NCI-H526 (cell line): Measurements from ENCODE around the gene SP7.
"Not testable (repeated sequence)": the region's sequence is repeated elsewhere in the genome, so short reads cannot be mapped to it uniquely, and the experiment has no call there.

Experiments
- DNase-seq, 2 experiments: peaks; one replicate each; lab custom pipeline; 2025; lab: John Stamatoyannopoulos, UW

The SP7 gene

GRCh38 chr12:53336181-53336681, at the start of gene SP7:
TSS of gene SP7 (minus strand) at chr12:53336354. CDS start at chr12:53335646, 708 bp downstream.
- DNase-seq: peak in 1 of 2 experiments; percentile 32

- DNase-seq: no peak
These were observed 47.1 kb upstream of the SP7 start for GRCh38 chr12:53383258-53383657.

- DNase-seq: peak; percentile 41 to 55
These were observed 45.8 kb upstream of the SP7 start for GRCh38 chr12:53381731-53382630.

- no peak for DNase-seq
These were observed 44.9 kb upstream of the SP7 start for GRCh38 chr12:53380794-53381730.

GRCh38 chr12:53380104-53380793, 44.1 kb upstream of the SP7 start, which contains the start of gene SP1:
TSS of gene SP1 (plus strand) at chr12:53380176. CDS start at chr12:53380292, 116 bp downstream.
- DNase-seq: peak; percentile 39 to 92

- peak; percentile 100 for DNase-seq
These were observed 43.4 kb upstream of the SP7 start for GRCh38 chr12:53379389-53380103.

GRCh38 chr12:53378724-53379388, 42.7 kb upstream of the SP7 start:
- DNase-seq: peak in 1 of 2 experiments; percentile 24

- DNase-seq: no peak
These were observed 42.1 kb upstream of the SP7 start for GRCh38 chr12:53378222-53378621.

GRCh38 chr12:53376747-53377146, 40.6 kb upstream of the SP7 start:
- DNase-seq: no peak

- DNase-seq: not testable (repeated sequence)
These were observed 38.1 kb upstream of the SP7 start for GRCh38 chr12:53374277-53374676.

- not testable (repeated sequence) for DNase-seq
These were observed 37.5 kb upstream of the SP7 start for GRCh38 chr12:53373554-53374133.

- DNase-seq: no peak
These were observed 29.2 kb upstream of the SP7 start for GRCh38 chr12:53365245-53365904.

GRCh38 chr12:53361638-53362037, 25.5 kb upstream of the SP7 start:
- DNase-seq: not testable (repeated sequence)

- no peak for DNase-seq
These were observed 22.8 kb upstream of the SP7 start for GRCh38 chr12:53358836-53359419.

GRCh38 chr12:53355121-53355520, 19.0 kb upstream of the SP7 start:
- no peak for DNase-seq

GRCh38 chr12:53353257-53353655, 17.1 kb upstream of the SP7 start:
- DNase-seq: no peak

GRCh38 chr12:53352331-53353256, 16.4 kb upstream of the SP7 start:
- peak; percentile 77 to 87 for DNase-seq

- DNase-seq: no peak
These were observed 11.8 kb upstream of the SP7 start for GRCh38 chr12:53347905-53348304.
